Suprapubic skin (tissue), 4 donors: ENCODE results near the gene NEK10. TPM values are rescaled to one million over a fixed set of nuclear protein-coding genes. Genes with fewer than 3 reads are reported as not detected.

Source experiments
- DNase-seq, 2 donors: peaks; one replicate each; pipeline ENCODE4 v3.0.0-alpha.2; 2019; ENCODE audit warnings: low spot score in 2 of 2
- H3K27ac ChIP-seq: fragments of 200-600 bp; sonication (generic); one replicate; pipeline ENCODE4 v1.5.1; 2019
- H3K27me3 ChIP-seq: fragments of 200-600 bp; sonication (generic); one replicate; pipeline ENCODE4 v1.5.1; 2019
- H3K36me3 ChIP-seq: fragments of 200-600 bp; sonication (generic); one replicate; pipeline ENCODE4 v1.5.1; 2019
- H3K4me1 ChIP-seq: fragments of 200-600 bp; sonication (generic); one replicate; pipeline ENCODE4 v1.5.1; 2019
- H3K4me3 ChIP-seq: fragments of 200-600 bp; sonication (generic); one replicate; pipeline ENCODE4 v1.5.1; 2019; ENCODE audit warnings: mild to moderate bottlenecking
- H3K9me3 ChIP-seq: fragments of 200-600 bp; sonication (generic); one replicate; pipeline ENCODE4 v1.5.1; 2019
- CTCF ChIP-seq, 2 donors: fragments of 200-600 bp in 1 of 2; fragments of 450-650 bp in 1 of 2; sonication (generic) in 1 of 2; IDR thresholded peaks; one replicate each; pipeline ENCODE4 v1.5.1; 2016 to 2019; ENCODE audit warnings: antibody characterized with exemption in 2 of 2, mild to moderate bottlenecking in 1 of 2, moderate library complexity in 1 of 2
- EP300 ChIP-seq: sonication (generic); formaldehyde crosslinking; IDR thresholded peaks from one replicate; pipeline ENCODE4 v1.6.1; 2017; ENCODE audit warnings: antibody characterized with exemption
- POLR2A ChIP-seq, 2 donors: fragments of 450-650 bp; IDR thresholded peaks; one replicate each; pipeline ENCODE4 v1.6.1; 2017; ENCODE audit warnings: antibody characterized with exemption in 2 of 2, mild to moderate bottlenecking in 2 of 2, moderate library complexity in 2 of 2
- POLR2AphosphoS5 ChIP-seq, 3 donors: sonication (generic); formaldehyde crosslinking; IDR thresholded peaks; one replicate each; pipeline ENCODE4 v1.6.1; 2017; ENCODE audit warnings: antibody characterized with exemption in 3 of 3
- WGBS: methylation state at CpG from one replicate; pipeline ENCODE4 v1.1.5; 2018; 5-methylcytosine and 5-hydroxymethylcytosine counted together
- total RNA-seq, 4 donors: library from RNA; depleted of rRNA; stranded (reverse); fragments of >200 nt; gene quantifications; one replicate each; pipeline ENCODE4 v1.1.0, GENCODE V29; 2016

The NEK10 gene
- total RNA-seq, 4 donors from 2014 or later = 2.4 to 3.4 (median 3.0) TPM; not detected in 1

- Histone ChIP-seq H3K4me3 (no peak overlapping the region), H3K36me3 (no peaks in the 10 kb centered on the region), H3K9me3 (no peaks in the 10 kb centered on the region), H3K27ac (no peak overlapping the region), H3K4me1 (no peaks in the 10 kb centered on the region), H3K27me3 (no peaks in the 10 kb centered on the region)
- 88% methylated on average over 2 of the region's 2 CpGs for WGBS
- TF ChIP-seq EP300 (no peak), POLR2AphosphoS5 (IDR thresholded peaks at IDR 0.05) (no peak), CTCF (IDR thresholded peaks at IDR 0.05) (no peak), POLR2A (IDR thresholded peaks at IDR 0.05) (no peak)
- DNase-seq = no peak
Observed at GRCh38 chr3:27171113-27171512, 198.1 kb downstream of the NEK10 start.

- DNase-seq = no peak
- 55% methylated on average over 3 of the region's 3 CpGs for WGBS
- no peak for TF ChIP-seq POLR2AphosphoS5 (IDR thresholded peaks at IDR 0.05)
- TF ChIP-seq POLR2A (IDR thresholded peaks at IDR 0.05) = no peak
- TF ChIP-seq CTCF (IDR thresholded peaks at IDR 0.05) = no peak
- no peak for TF ChIP-seq EP300
- Histone ChIP-seq H3K27ac (peak overlapping the region; percentile 15), H3K4me3 (no peak overlapping the region), H3K4me1 (peaks cover 4% of the 10 kb centered on the region), H3K36me3 (no peaks in the 10 kb centered on the region), H3K9me3 (no peaks in the 10 kb centered on the region), H3K27me3 (no peaks in the 10 kb centered on the region)
Observed at GRCh38 chr3:27166888-27167287, 202.3 kb downstream of the NEK10 start.

- H3K27me3 ChIP-seq = no peaks in the 10 kb centered on the region
- no peaks in the 10 kb centered on the region for H3K9me3 ChIP-seq
- H3K4me1 ChIP-seq = peaks cover 4% of the 10 kb centered on the region
- H3K27ac ChIP-seq = peak overlapping the region; percentile 24
- no peak for DNase-seq
- WGBS = 41% methylated on average over 2 of the region's 2 CpGs
- no peak overlapping the region for H3K4me3 ChIP-seq
- no peak for TF ChIP-seq POLR2AphosphoS5 (IDR thresholded peaks at IDR 0.05)
- TF ChIP-seq POLR2A (IDR thresholded peaks at IDR 0.05) = no peak
- no peak for TF ChIP-seq CTCF (IDR thresholded peaks at IDR 0.05)
- no peak for TF ChIP-seq EP300
- no peaks in the 10 kb centered on the region for H3K36me3 ChIP-seq
Observed at GRCh38 chr3:27165321-27165721, 203.9 kb downstream of the NEK10 start.

- WGBS = 95% methylated on average over 2 of the region's 2 CpGs
- no peak overlapping the region for H3K27ac ChIP-seq
- H3K27me3 ChIP-seq = no peaks in the 10 kb centered on the region
- no peaks in the 10 kb centered on the region for H3K36me3 ChIP-seq
- peaks cover 4% of the 10 kb centered on the region for H3K4me1 ChIP-seq
- TF ChIP-seq POLR2A (IDR thresholded peaks at IDR 0.05) = no peak
- TF ChIP-seq POLR2AphosphoS5 (IDR thresholded peaks at IDR 0.05) = no peak
- no peak for TF ChIP-seq CTCF (IDR thresholded peaks at IDR 0.05)
- no peak for TF ChIP-seq EP300
- DNase-seq = no peak
- no peak overlapping the region for H3K4me3 ChIP-seq
- H3K9me3 ChIP-seq = no peaks in the 10 kb centered on the region
Observed at GRCh38 chr3:27160779-27161287, 208.3 kb downstream of the NEK10 start.

GRCh38 chr3:27160146-27160545 lies 209.0 kb downstream of the NEK10 start:
- WGBS = 90% methylated on average over 3 of the region's 3 CpGs
- no peak for DNase-seq
- Histone ChIP-seq H3K4me1 (peaks cover 4% of the 10 kb centered on the region), H3K27ac (no peak overlapping the region), H3K27me3 (no peaks in the 10 kb centered on the region), H3K9me3 (peaks cover 1% of the 10 kb centered on the region), H3K36me3 (no peaks in the 10 kb centered on the region), H3K4me3 (no peak overlapping the region)
- no peak for TF ChIP-seq CTCF (IDR thresholded peaks at IDR 0.05)
- no peak for TF ChIP-seq POLR2A (IDR thresholded peaks at IDR 0.05)
- TF ChIP-seq EP300 = no peak
- TF ChIP-seq POLR2AphosphoS5 (IDR thresholded peaks at IDR 0.05) = no peak
